Activated naive CD4-positive, alpha-beta T cell treated with anti-CD3 and anti-CD28 coated beads, Interleukin-2, amount 50 U/mL, for 24 hours (primary cell): ENCODE data around the gene AKR7A2.
"Not testable (repeated sequence)": the region's sequence is repeated elsewhere in the genome, so short reads cannot be mapped to it uniquely, and the experiment has no call there.

Experiments used
- H3K27ac Mint-ChIP-seq: one replicate; pipeline ENCODE4 v1.8.0; 2021; ENCODE audit warnings: mild to moderate bottlenecking, mixed read lengths
- H3K27me3 Mint-ChIP-seq: one replicate; pipeline ENCODE4 v1.8.0; 2021; ENCODE audit warnings: mixed read lengths
- H3K36me3 Mint-ChIP-seq: one replicate; pipeline ENCODE4 v1.8.0; 2021; ENCODE audit warnings: mixed read lengths
- H3K4me1 Mint-ChIP-seq: one replicate; pipeline ENCODE4 v1.8.0; 2021; ENCODE audit warnings: mixed read lengths
- H3K4me3 Mint-ChIP-seq: one replicate; pipeline ENCODE4 v1.8.0; 2021; ENCODE audit warnings: mild to moderate bottlenecking, mixed read lengths
- H3K9me3 Mint-ChIP-seq: one replicate; pipeline ENCODE4 v1.8.0; 2021; ENCODE audit warnings: mixed read lengths

Gene AKR7A2

DNA sequence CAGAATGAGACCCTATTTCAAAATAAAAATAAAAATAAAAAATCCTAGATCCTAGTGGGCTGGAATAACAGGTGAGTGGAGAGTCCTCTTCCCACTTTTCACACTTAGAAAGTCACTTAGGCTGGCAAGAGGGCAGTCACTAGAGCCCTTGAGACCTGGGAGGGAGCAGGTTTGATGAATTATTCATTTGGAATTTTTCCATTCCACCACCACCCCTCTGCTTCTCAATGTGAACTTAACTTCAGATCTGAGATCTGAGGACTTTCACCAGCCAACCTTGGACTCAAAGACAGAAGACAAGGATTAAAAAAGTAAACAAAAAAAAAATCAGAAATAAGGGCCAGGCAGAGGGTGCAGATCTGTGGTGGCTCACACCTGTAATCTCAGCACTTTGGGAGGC is 39.9 kb downstream of the AKR7A2 start:
- Mint-ChIP-seq H3K27ac (no peak overlapping the region), H3K27me3 (peaks cover 14% of the 10 kb centered on the region), H3K36me3 (peaks cover 2% of the 10 kb centered on the region), H3K9me3 (peaks cover 9% of the 10 kb centered on the region), H3K4me1 (peaks cover 7% of the 10 kb centered on the region), H3K4me3 (no peak overlapping the region)

DNA sequence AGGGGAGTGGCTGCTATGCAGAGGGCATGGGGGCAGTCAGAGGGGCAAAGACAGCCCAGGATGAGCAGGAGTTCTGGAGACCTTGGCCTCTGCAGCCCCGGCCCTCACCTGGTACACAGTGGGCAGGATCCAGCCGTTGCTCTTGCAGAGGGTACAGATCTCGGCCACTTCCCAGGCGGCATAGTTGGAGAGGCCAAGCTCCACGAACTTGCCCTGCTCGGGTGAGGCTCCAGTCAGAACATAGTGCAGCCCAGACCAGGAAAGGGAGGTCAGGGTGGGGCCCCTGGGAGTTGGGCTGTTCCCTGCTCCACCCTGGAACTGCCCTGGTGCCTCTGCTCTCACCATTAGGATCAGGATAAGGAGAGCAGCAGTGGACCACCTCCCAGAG is 41.6 kb downstream of the AKR7A2 start:
- not testable (repeated sequence) for H3K4me3 Mint-ChIP-seq, H3K4me1 Mint-ChIP-seq, H3K9me3 Mint-ChIP-seq, H3K36me3 Mint-ChIP-seq, H3K27ac Mint-ChIP-seq
- H3K27me3 Mint-ChIP-seq = peaks cover 14% of the 10 kb centered on the region

DNA sequence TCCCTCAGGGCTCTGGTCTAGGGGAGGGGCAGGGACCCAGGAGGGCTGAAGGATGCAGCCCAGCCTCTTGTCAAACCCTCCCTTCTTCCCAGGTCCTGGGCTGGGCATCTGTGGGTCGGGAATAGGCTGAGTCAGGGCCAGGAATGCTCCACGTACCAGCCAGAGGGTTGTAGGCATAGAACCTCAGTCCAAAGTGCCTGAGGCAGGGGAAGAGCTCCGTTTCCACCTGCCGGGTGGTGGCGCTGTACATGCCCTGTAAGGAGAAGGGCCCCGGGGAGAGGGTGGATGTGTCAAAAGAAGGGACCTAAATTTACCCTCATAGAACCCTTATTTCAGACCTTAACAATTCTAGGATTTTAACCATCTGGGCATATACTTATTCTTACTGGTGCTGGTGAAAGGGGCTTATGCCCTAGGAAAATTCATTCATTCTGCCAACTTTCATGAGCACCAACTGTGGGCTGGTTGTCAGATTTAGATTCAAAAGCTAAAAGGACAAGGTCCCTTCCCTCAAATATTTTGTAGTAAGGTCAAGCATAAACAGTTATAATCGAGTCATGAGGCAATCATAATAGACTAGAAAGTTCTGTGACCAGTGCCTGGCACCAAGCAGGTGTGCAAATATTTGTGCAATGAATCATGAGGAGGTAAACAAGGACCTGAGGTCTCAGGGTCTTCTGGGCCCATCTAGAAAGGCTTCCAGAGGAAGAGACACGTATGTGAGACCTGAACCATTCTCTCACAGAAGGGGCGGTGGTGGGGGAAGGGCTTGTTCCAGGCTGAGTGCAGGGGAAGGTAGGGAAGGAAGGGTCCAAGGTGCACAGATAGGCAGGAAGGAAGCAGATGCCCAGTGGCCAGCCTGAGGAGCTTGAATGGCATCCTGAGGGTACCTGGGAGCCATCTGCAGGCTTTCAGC is 42.3 kb downstream of the AKR7A2 start:
- peaks cover 14% of the 10 kb centered on the region for H3K27me3 Mint-ChIP-seq
- H3K9me3 Mint-ChIP-seq, H3K4me3 Mint-ChIP-seq, H3K36me3 Mint-ChIP-seq, H3K27ac Mint-ChIP-seq, H3K4me1 Mint-ChIP-seq: not testable (repeated sequence)

DNA sequence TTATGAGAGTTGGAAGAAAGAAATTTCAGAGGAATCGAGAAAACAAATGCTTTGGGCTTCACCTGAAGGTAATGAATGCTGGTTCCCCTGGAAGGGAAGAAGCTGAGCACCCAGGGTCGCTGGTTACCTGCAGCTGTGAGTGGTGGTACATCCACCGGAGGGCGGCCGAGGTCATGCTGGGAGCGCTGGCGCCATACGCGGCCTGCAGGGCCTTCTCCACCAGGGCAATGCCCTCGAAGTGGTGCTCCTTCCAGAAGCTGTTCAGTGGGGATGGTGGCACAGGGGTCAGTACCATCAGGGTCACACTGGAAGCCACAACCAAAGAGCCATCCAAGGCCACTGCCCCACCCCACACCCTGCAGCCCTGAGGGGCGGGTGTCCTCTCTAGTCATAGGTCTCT is 43.5 kb downstream of the AKR7A2 start:
- no peaks in the 10 kb centered on the region for H3K36me3 Mint-ChIP-seq
- peaks cover 11% of the 10 kb centered on the region for H3K27me3 Mint-ChIP-seq
- H3K4me3 Mint-ChIP-seq = no peak overlapping the region
- no peak overlapping the region for H3K27ac Mint-ChIP-seq
- H3K4me1 Mint-ChIP-seq = peaks cover 4% of the 10 kb centered on the region
- no peaks in the 10 kb centered on the region for H3K9me3 Mint-ChIP-seq

DNA sequence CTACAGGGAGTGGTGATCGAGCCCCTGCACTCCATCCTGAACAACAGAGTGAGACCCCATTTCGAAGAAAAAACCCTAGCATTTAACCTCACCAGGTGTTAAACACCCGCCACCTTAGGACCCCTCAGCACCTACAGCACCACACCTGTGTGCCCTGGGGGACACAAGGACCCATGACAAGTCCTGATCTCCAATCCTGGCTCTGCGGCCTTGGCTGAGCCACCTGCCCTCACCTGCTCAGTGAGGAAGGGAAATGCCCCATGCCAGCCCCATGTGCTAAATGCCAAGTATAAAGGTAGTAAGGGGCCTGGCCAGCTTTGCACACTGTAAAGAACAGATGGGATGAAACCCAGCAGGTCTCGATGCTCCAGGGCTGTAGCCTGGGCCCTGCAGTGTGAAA is 49.2 kb downstream of the AKR7A2 start:
- Mint-ChIP-seq H3K36me3 (no peaks in the 10 kb centered on the region), H3K4me1 (no peaks in the 10 kb centered on the region), H3K27me3 (no peaks in the 10 kb centered on the region), H3K27ac (peak overlapping the region; percentile 51), H3K4me3 (no peak overlapping the region), H3K9me3 (no peaks in the 10 kb centered on the region)

DNA sequence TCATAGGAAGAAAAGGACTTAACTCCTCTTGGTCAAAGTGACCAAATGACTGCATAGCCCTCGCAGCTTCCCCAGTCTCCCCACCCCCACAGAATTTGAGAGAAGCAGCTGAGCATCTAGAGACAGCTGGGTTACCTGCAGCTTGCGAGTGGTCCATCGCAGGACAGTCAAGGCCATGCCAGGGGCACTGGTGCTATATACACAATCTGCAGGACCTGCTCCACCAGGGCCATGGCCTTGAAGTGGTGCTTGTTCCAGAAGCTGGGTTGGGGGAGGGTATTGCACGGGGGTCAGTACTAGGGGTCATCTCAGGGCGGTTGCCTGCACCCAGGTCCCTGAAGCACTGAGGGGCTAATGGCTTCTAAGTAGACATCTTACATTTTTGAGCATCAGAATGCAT is 49.9 kb downstream of the AKR7A2 start:
- Mint-ChIP-seq H3K27me3 (no peaks in the 10 kb centered on the region), H3K27ac (no peak overlapping the region), H3K36me3 (no peaks in the 10 kb centered on the region), H3K4me3 (no peak overlapping the region), H3K9me3 (no peaks in the 10 kb centered on the region), H3K4me1 (peaks cover 4% of the 10 kb centered on the region)

DNA sequence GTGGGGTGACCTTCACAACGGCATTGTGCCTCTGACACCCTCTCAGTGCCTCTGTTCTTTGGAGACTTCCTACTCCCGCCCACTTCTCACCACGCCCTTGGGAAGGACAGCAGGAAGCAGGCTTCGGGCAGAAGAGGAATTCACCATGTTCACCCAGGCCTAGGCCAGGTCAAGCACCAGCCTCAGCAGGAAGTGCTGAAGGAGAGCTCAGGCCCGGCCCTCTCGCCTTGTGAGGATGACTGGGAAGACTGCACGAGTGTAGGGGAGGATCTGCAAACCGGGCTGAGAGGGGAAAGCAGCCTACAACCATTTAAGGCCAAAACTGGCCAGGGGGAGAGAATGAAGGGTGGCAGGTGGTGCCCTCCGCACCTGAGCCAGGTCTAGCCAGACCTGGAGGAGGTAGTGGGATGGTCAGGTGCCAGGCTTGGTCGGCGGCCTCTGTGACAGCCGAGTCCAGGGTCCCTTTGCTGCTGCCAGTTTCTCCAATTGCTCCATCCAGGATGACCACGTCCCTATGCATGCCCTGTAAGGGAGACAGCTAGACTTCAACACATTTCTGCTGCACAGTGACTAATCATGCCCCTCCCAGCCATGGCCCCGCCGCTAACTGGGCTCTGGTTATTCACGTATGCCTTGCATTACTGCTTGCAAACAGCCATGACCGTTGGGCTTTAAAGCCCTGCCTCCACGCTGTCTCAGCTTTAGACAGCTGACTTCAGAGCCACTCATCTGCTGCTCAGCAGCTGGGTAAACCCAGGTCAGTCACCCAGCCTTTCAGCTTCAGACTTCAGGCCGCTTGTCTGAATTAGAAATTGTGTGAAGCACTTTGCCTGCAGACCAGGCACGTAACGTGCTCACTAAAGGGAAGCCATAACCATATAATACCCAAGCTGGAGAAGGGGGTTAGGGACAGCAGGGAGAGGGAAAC is 51.5 kb downstream of the AKR7A2 start:
- Mint-ChIP-seq H3K27ac (no peak overlapping the region), H3K9me3 (no peaks in the 10 kb centered on the region)

DNA sequence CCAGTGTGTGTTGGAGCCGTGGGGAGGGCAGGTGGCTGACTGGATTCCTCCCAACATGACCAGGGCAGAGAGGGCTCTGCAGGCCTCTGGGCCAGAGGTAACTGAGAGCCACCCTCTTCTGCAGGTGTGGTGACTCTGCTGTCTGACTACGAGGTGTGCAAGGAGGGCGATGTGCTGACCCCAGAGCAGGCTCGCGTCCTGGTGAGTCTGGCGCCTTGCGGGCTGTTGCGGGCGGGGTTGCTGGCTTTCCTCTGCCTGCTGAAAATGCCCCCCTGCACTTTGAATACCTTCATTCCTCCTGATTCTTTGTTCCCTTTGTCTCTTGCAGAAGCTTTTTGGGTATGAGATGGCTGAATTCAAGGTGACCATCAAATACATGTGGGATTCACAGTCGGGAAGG is 53.6 kb downstream of the AKR7A2 start:
- peaks cover 21% of the 10 kb centered on the region for H3K4me1 Mint-ChIP-seq

More for the DNA sequence above, 51.5 kb downstream of the AKR7A2 start:
- no peak overlapping the region for H3K4me3 Mint-ChIP-seq
- H3K27me3 Mint-ChIP-seq = no peaks in the 10 kb centered on the region
- H3K4me1 Mint-ChIP-seq = peaks cover 8% of the 10 kb centered on the region
- no peaks in the 10 kb centered on the region for H3K36me3 Mint-ChIP-seq

DNA sequence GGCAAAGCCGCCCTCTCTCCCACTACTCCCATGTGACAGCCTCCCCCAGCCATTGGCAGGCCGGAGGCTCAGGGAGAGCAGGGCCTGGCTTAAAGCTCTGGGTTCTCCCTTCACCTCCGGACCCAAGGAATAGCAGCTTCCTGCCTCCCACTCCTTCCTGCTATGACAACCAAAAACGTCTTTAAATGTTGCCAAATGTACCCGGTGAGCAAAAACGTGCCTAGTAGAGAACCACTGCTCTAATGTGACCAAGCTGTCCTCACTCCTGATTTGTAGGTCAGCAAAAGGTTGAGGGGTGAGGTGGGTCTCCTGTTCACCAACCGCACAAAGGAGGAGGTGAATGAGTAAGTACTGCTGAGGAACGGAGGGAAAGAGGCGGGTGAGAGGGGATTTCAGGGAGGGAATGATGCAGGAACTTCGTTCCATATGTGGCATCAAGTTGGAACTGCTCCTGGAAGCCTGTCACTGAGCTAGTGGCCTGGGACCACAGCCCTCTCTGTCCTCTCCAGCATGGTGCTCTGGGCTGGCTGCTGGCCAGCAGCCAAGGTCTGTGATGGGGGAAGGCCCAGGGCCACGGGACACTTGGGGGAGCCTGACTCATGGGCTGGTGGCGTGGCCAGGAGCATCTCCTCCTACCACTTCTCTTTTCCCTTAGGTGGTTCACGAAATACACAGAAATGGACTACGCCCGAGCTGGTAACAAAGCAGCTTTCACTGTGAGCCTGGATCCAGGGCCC is 54.6 kb downstream of the AKR7A2 start:
- no peaks in the 10 kb centered on the region for H3K27me3 Mint-ChIP-seq
- no peak overlapping the region for H3K4me3 Mint-ChIP-seq
- H3K27ac Mint-ChIP-seq = peak overlapping the region; percentile 88
- H3K9me3 Mint-ChIP-seq = no peaks in the 10 kb centered on the region
- peaks cover 8% of the 10 kb centered on the region for H3K36me3 Mint-ChIP-seq
- H3K4me1 Mint-ChIP-seq = peaks cover 28% of the 10 kb centered on the region

More for the DNA sequence above, 53.6 kb downstream of the AKR7A2 start:
- no peak overlapping the region for H3K27ac Mint-ChIP-seq
- H3K36me3 Mint-ChIP-seq = peaks cover 1% of the 10 kb centered on the region
- H3K4me3 Mint-ChIP-seq = no peak overlapping the region
- no peaks in the 10 kb centered on the region for H3K9me3 Mint-ChIP-seq
- H3K27me3 Mint-ChIP-seq = no peaks in the 10 kb centered on the region

DNA sequence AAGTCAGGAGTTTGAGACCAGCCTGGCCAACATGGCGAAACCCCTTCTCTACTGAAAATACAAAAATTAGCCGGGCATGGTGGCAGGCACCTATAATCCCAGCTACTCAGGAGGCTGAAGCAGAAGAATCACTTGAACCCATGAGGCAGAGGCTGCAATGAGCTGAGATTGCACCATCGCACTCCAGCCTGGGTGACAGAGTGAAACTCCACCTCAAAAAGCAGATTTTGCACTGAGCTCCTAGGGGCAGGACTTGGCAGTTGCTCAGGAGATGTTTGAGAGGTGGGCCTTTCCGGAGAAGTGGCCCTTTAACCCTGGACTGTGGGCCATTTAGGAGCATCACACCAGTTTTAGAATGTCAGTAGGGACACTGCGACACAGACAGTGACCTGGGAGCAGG is 55.6 kb downstream of the AKR7A2 start:
- not testable (repeated sequence) for H3K4me3 Mint-ChIP-seq, H3K9me3 Mint-ChIP-seq, H3K27me3 Mint-ChIP-seq, H3K36me3 Mint-ChIP-seq, H3K27ac Mint-ChIP-seq
- H3K4me1 Mint-ChIP-seq = peaks cover 28% of the 10 kb centered on the region

DNA sequence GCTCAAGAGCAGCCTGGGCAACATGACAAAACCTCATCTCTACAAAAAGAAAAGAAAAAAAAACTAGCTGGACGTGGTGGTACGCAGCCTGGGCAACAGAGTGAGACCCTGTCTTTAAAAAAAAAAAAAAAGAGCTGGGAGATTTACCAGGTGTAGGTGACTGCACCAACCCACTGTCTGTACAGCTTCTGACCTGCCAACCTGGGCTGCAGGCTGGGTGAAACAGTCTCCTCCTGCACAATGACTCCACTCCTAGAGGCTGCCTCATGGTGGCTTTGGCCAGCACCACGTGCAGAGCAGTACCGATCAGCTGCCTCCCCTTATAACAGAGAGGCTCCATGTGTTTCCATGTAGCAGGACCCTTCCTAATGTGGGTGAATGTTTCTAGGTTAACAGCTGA is 56.7 kb downstream of the AKR7A2 start:
- H3K27me3 Mint-ChIP-seq = no peaks in the 10 kb centered on the region
- H3K4me3 Mint-ChIP-seq = no peak overlapping the region
- H3K27ac Mint-ChIP-seq = no peak overlapping the region
- no peaks in the 10 kb centered on the region for H3K9me3 Mint-ChIP-seq
- H3K4me1 Mint-ChIP-seq = peaks cover 34% of the 10 kb centered on the region
- peaks cover 8% of the 10 kb centered on the region for H3K36me3 Mint-ChIP-seq

DNA sequence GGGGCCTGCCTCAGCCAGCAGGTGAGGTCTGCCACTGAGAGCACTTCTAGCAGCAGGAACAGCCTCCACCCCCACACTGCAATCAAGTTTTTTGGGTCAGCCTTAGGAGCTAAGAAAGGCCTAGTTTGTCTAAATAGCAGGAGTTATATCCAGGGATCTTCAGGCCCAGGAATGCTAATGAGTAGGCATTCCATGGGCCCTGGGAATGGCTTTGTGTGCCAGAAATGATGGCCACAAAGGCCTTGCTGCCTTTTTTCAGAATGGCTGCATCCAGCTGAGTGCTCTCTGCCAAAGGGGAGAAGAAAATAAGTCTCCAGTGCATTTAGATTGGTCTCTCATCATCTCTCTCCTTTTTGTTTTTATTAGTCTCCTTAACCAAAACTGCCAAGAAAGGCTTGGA is 57.5 kb downstream of the AKR7A2 start:
- H3K27me3 Mint-ChIP-seq = no peaks in the 10 kb centered on the region
- H3K4me1 Mint-ChIP-seq = peaks cover 37% of the 10 kb centered on the region
- H3K27ac Mint-ChIP-seq = no peak overlapping the region
- peak overlapping the region; percentile 36 for H3K4me3 Mint-ChIP-seq
- H3K9me3 Mint-ChIP-seq = no peaks in the 10 kb centered on the region
- H3K36me3 Mint-ChIP-seq = peaks cover 8% of the 10 kb centered on the region
